NCI-H2196 (cell line): ENCODE data around the gene PPFIA4.

Experiments used
- DNase-seq: peaks from one replicate; lab custom pipeline; 2025; ENCODE audit not compliant: unreplicated experiment; lab: John Stamatoyannopoulos, UW

PPFIA4 gene

GRCh38 chr1:203081465-203082230 is 55.4 kb downstream of the PPFIA4 start:
- no peak for DNase-seq

GRCh38 chr1:203082231-203082505 is 55.9 kb downstream of the PPFIA4 start:
- DNase-seq, result no peak

GRCh38 chr1:203082571-203083462 is 56.5 kb downstream of the PPFIA4 start:
- DNase-seq, result no peak

- no peak for DNase-seq
Measured at GRCh38 chr1:203083463-203083921, 57.2 kb downstream of the PPFIA4 start.

GRCh38 chr1:203084588-203085527 is 58.6 kb downstream of the PPFIA4 start:
- peak; percentile 18 for DNase-seq

GRCh38 chr1:203085528-203086406 is 59.5 kb downstream of the PPFIA4 start, which contains the start of gene MYOG:
Gene MYOG, minus strand, starts transcription at chr1:203086012. Its CDS starts 51 bp downstream, at chr1:203085961.
- no peak for DNase-seq

GRCh38 chr1:203086992-203087763 is 60.9 kb downstream of the PPFIA4 start:
- DNase-seq, result no peak

GRCh38 chr1:203088441-203088840 is 62.1 kb downstream of the PPFIA4 start:
- DNase-seq, result no peak

- no peak for DNase-seq
Measured at GRCh38 chr1:203089001-203089650, 62.8 kb downstream of the PPFIA4 start.

GRCh38 chr1:203089651-203090045 is 63.4 kb downstream of the PPFIA4 start:
- no peak for DNase-seq

GRCh38 chr1:203090421-203091198 is 64.3 kb downstream of the PPFIA4 start:
- DNase-seq, result no peak

GRCh38 chr1:203091199-203091477 is 64.8 kb downstream of the PPFIA4 start:
- DNase-seq, result no peak

- DNase-seq, result no peak
Measured at GRCh38 chr1:203091761-203092330, 65.6 kb downstream of the PPFIA4 start.

GRCh38 chr1:203093754-203094410 is 67.6 kb downstream of the PPFIA4 start:
- no peak for DNase-seq

- DNase-seq, result no peak
Measured at GRCh38 chr1:203095061-203095690, 68.9 kb downstream of the PPFIA4 start.

GRCh38 chr1:203096566-203096965 is 70.3 kb downstream of the PPFIA4 start:
- no peak for DNase-seq

GRCh38 chr1:203097001-203097400 is 70.7 kb downstream of the PPFIA4 start:
- DNase-seq, result no peak
